ENCODE results near the gene RELT.

Gene RELT

GRCh38 chr11:73337846-73338245, 38.4 kb upstream of the RELT start:
- Histone ChIP-seq H3K27me3 (ENCODE audit: low read length) (no peaks in the 10 kb centered on the region), H3K4me2 (ENCODE audit: low read depth, low read length, poor library complexity, severe bottlenecking) (no peak overlapping the region), H3K9ac (ENCODE audit: low read length) (no peak overlapping the region), H3K4me3 (ENCODE audit: insufficient read depth, low read length, poor library complexity, severe bottlenecking) (no peak overlapping the region), H2AFZ (ENCODE audit: low read depth, low read length, severe bottlenecking) (no peak overlapping the region), H3K27ac (ENCODE audit: low read depth, low read length) (no peak overlapping the region), H3K9me2 (replicated peaks; ENCODE audit: insufficient read depth, low read length) (no peaks in the 10 kb centered on the region), H3K9me3 (ENCODE audit: insufficient read depth, low read length) (no peaks in the 10 kb centered on the region), H4K20me1 (ENCODE audit: low read depth, low read length) (no peaks in the 10 kb centered on the region), H3K79me2 (ENCODE audit: insufficient read depth, low read length) (no peaks in the 10 kb centered on the region), H3F3A (ENCODE audit: insufficient read depth) (no peaks in the 10 kb centered on the region), H3K36me3 (ENCODE audit: low read length) (no peaks in the 10 kb centered on the region)
- TF ChIP-seq CTCF (IDR thresholded peaks at IDR 0.05; ENCODE audit: insufficient read depth, low read length, poor library complexity, severe bottlenecking) (no peak), EZH2phosphoT487 (conservative IDR thresholded peaks at IDR 0.05; ENCODE audit: low read length) (no peak)

GRCh38 chr11:73338279-73338678, 37.9 kb upstream of the RELT start:
- H3K27me3 ChIP-seq (ENCODE audit: low read length): no peaks in the 10 kb centered on the region
- no peaks in the 10 kb centered on the region for H3K9me2 ChIP-seq (replicated peaks; ENCODE audit: insufficient read depth, low read length)
- H3K4me2 ChIP-seq (ENCODE audit: low read depth, low read length, poor library complexity, severe bottlenecking): no peak overlapping the region
- TF ChIP-seq EZH2phosphoT487 (conservative IDR thresholded peaks at IDR 0.05; ENCODE audit: low read length): no peak
- no peak for TF ChIP-seq CTCF (IDR thresholded peaks at IDR 0.05; ENCODE audit: insufficient read depth, low read length, poor library complexity, severe bottlenecking)
- no peaks in the 10 kb centered on the region for H4K20me1 ChIP-seq (ENCODE audit: low read depth, low read length)
- no peaks in the 10 kb centered on the region for H3K36me3 ChIP-seq (ENCODE audit: low read length)
- H3F3A ChIP-seq (ENCODE audit: insufficient read depth): no peaks in the 10 kb centered on the region
- H3K79me2 ChIP-seq (ENCODE audit: insufficient read depth, low read length): no peaks in the 10 kb centered on the region
- H2AFZ ChIP-seq (ENCODE audit: low read depth, low read length, severe bottlenecking): no peak overlapping the region
- no peak overlapping the region for H3K27ac ChIP-seq (ENCODE audit: low read depth, low read length)
- no peak overlapping the region for H3K4me3 ChIP-seq (ENCODE audit: insufficient read depth, low read length, poor library complexity, severe bottlenecking)
- no peak overlapping the region for H3K9ac ChIP-seq (ENCODE audit: low read length)
- no peaks in the 10 kb centered on the region for H3K9me3 ChIP-seq (ENCODE audit: insufficient read depth, low read length)

- no peaks in the 10 kb centered on the region for H4K20me1 ChIP-seq (ENCODE audit: low read depth, low read length)
Measured at GRCh38 chr11:73340164-73340563, 36.0 kb upstream of the RELT start.

More at GRCh38 chr11:73340164-73340563, 36.0 kb upstream of the RELT start:
- no peaks in the 10 kb centered on the region for H3K36me3 ChIP-seq (ENCODE audit: low read length)
- H3K27ac ChIP-seq (ENCODE audit: low read depth, low read length): no peak overlapping the region
- H3K27me3 ChIP-seq (ENCODE audit: low read length): no peaks in the 10 kb centered on the region
- no peak overlapping the region for H3K4me2 ChIP-seq (ENCODE audit: low read depth, low read length, poor library complexity, severe bottlenecking)
- H3F3A ChIP-seq (ENCODE audit: insufficient read depth): no peaks in the 10 kb centered on the region
- no peaks in the 10 kb centered on the region for H3K9me3 ChIP-seq (ENCODE audit: insufficient read depth, low read length)
- no peaks in the 10 kb centered on the region for H3K79me2 ChIP-seq (ENCODE audit: insufficient read depth, low read length)
- H2AFZ ChIP-seq (ENCODE audit: low read depth, low read length, severe bottlenecking): no peak overlapping the region
- TF ChIP-seq CTCF (IDR thresholded peaks at IDR 0.05; ENCODE audit: insufficient read depth, low read length, poor library complexity, severe bottlenecking): no peak
- no peak for TF ChIP-seq EZH2phosphoT487 (conservative IDR thresholded peaks at IDR 0.05; ENCODE audit: low read length)
- H3K4me3 ChIP-seq (ENCODE audit: insufficient read depth, low read length, poor library complexity, severe bottlenecking): no peak overlapping the region
- no peak overlapping the region for H3K9ac ChIP-seq (ENCODE audit: low read length)
- H3K9me2 ChIP-seq (replicated peaks; ENCODE audit: insufficient read depth, low read length): no peaks in the 10 kb centered on the region
